ENCODE measurements around the gene PCDH9.

The PCDH9 gene

DNA sequence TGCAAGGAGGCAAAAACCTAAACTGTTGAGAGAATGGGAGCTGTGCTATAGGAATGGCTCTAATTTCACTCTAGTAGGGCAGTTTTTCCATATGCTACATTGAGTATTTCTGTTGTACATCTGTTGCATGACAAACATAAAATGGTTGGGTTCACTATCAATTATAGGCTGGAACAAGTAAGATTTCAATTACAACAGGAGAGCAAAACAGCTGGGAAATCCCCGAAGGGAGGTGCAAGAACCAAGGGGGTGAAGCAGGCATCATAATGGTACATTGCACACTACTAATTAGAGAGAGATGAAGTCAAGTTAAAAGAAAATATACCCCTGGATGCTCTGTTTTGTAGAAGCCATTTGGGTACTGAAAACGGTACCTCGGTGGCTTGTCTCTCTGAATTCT, 389.5 kb downstream of the PCDH9 start:
- DNase-seq (ENCODE audit: low read depth in 3 of 3): no peak

- no peak for DNase-seq (ENCODE audit: low read depth in 3 of 3)
Observed at GRCh38 chr13:66837246-66837645, 392.9 kb downstream of the PCDH9 start.

DNA sequence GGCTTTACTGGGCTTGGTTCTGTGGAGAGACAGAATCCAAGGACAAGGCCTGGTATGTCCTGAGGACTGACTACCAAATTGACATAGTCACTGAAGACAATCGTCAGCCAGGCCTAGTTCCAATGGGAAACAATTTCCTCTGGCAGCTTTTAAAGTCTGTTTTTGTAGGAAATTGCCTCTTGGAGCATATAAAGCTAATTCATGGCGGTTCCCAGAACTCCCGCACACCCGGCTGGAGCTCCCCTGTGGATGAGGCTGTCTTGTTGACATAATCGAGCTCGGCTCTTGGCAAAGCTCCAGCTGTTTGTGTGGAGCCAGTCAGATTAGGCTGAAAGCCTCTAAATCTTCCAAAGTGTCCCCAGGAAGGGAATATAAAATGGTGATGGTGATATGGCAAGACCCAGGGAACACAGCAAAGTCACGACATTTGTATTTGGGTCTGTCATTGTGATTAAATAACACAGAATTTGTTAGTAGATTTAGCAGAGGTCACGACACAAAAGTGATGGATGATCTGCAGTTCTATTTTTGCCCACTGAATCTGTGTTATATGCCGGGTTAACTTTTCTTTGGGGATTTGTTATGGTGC, 395.0 kb downstream of the PCDH9 start:
- DNase-seq (ENCODE audit: low read depth in 3 of 3): no peak

- DNase-seq (ENCODE audit: low read depth in 3 of 3): no peak
Observed at GRCh38 chr13:66830940-66831716, 399.0 kb downstream of the PCDH9 start.

DNA sequence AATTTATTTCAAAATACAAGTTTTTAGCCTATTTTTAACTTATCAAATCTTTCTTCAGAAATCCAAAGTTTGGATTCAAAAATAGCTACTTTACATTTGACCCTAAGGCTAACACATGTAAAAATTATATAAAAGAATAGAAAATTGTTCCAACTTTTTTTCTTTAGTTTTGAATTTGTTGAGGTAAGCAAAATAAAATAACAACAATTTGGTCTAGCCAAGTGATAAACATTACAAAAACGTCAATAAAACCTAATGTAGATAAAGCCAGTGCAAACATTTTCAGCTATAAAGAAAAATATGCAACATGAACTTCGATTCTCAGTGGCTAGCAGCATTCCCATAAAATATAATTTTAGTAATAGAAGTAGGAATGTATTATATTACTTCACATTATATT, 400.3 kb downstream of the PCDH9 start:
- DNase-seq (ENCODE audit: low read depth in 3 of 3): no peak

DNA sequence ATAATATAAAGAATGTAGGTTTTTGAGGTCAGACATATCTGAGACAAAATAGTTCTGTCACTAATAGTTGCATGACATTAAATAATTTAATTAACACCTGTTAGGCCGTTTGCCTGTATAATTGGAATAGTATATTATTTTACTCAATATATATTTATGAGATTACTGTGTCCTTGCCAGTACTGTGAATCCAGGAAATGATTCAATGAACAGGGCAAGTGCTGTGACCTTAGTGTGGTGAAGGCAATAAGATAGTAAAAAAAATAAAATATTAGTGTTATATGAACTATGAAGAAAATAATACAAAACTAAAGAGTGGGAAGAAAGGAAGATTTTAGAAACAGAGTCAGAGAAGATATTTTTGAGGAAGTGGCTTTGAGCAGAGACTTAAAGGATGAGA, 403.7 kb downstream of the PCDH9 start:
- no peak for DNase-seq (ENCODE audit: low read depth in 3 of 3)

DNA sequence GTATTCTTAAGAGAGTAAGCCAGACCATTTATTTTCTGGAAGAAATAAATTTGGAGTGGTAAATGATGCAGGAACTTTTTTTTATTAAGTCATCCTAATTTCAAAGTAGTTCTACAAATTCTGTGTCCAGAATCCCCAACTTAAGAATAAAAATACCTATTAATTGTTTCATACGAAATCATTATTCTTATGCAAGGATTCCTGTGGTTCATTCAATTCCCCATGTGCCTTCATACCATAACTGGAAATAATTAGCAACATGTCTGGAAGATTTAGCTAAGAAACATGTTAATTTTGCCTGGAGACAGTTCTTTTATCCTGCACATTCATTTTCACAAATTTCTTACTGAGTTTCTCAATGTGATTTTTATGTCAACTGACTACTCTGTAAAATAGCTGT, 408.6 kb downstream of the PCDH9 start:
- no peak for DNase-seq (ENCODE audit: low read depth in 3 of 3)

GRCh38 chr13:66811455-66811854, 418.7 kb downstream of the PCDH9 start:
- DNase-seq (ENCODE audit: low read depth in 3 of 3): no peak

DNA sequence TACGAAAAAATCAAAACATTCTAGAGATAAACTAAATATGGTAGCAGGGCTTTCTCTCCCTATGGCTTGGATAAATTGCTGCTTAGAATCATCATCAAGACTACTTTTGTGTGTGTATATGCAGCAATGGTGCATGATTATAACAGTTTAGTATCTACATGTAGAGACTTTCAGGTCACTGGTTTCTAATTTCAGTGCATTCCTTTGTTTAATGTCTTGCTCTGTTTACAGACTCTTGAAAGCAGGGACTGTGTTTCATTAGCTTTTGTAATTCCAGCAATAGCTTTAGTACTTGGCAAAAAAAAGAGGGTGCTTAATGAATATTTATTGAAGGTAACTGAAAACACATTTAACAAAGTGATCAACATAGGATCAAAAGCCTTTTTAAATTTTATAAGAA, 420.7 kb downstream of the PCDH9 start:
- no peak for DNase-seq (ENCODE audit: low read depth in 3 of 3)

- DNase-seq (ENCODE audit: low read depth in 3 of 3): no peak
Observed at GRCh38 chr13:66807251-66807650, 422.9 kb downstream of the PCDH9 start.

GRCh38 chr13:66805657-66806056, 424.5 kb downstream of the PCDH9 start:
- DNase-seq (ENCODE audit: low read depth in 3 of 3): no peak

DNA sequence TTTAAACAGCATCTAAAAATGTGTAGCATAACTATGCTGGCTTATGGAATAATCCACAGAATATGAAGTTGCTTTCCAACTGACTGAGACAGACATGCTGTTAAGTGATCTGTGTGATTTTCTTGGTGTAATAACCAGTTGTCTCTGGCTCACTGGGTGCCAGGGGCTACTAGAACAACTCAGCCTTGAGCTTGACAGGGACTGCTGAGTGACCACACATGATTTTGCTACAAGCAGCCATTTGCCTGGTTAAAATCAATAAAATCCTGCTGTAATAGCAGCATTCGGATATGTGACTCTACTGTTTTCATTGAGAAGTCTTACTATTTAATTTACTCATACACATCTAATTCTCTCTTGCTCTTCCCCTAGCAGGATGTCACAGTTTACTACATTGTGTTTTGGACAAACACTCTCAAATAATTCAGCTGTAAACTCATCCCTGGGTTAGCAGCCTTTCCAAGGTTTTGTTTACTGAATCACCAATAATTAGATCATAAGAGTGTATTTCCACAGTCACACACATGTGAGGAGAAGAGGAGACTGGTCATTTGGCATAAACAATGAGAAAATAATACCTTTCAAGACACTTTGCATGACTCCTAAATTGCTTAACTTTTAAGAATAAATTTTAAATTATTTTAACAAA, 426.2 kb downstream of the PCDH9 start:
- DNase-seq (ENCODE audit: low read depth in 3 of 3): no peak

DNA sequence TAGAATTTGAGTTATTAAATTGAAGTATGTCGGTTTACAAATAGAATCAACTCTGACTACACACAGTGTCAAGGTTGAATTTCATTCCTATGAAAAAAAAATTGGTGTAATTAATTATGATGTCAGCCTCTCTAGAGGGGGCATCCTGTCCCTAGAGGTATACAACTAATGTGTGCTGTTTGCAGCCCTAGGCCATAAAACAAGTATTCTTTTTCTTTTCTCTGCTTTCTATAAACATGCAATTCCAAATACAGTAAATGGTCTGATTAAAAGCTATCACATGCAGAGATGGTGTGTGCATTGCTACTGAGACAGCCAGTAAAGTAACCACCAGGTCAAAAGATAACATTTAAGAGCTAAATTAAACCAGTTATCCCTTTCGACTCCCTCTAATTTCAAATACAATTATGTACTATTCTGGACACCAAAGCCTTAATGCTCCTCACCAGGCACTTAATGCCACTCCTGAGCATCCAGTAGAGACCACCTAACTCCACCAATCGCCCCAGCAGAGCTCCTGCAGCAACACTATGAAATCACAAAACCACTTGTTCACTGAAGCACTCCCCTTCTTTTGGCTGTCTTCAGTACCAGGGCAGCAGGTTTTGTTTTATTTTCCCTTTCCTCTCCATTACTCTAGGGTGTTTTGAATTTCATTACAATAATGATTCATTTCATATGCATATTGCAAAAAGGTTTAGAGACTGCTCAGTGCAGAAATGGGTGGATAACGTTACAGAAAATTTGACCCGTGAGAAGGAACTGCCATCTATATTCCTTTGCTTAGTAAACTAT, 426.9 kb downstream of the PCDH9 start:
- no peak for DNase-seq (ENCODE audit: low read depth in 3 of 3)

- DNase-seq (ENCODE audit: low read depth in 3 of 3): no peak
Observed at GRCh38 chr13:66795636-66796035, 434.5 kb downstream of the PCDH9 start.

DNA sequence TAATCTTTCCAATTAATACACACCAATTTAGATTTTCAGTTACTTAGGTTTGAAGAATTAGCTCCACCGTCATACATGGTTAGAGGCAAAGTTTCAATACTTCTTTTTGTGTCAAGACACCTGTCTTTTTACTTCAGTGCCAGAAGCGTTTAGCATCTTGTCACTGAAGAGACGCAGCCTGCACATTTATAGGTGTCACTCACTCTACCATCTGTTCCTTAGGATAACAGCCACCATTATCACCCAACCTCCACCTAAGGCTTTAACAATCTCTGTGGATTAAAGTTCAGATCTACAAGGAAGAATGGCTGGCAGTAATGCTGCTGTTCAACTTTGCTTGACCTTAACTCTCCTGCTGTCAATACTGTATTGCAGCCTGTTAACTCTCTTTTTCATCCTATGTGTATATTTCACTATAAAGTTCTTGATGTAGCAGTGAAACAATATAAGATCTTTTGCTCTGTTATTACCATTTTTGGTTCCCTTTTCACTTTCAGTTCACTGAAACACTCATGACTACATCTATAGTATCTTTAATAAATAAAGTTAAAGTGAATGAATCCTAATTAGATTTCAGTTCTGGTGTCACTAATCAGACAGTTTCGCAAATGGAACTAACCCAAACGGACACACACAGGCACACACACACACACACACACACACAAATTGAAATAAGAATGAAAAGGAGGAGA, 435.6 kb downstream of the PCDH9 start:
- no peak for DNase-seq (ENCODE audit: low read depth in 3 of 3)

DNA sequence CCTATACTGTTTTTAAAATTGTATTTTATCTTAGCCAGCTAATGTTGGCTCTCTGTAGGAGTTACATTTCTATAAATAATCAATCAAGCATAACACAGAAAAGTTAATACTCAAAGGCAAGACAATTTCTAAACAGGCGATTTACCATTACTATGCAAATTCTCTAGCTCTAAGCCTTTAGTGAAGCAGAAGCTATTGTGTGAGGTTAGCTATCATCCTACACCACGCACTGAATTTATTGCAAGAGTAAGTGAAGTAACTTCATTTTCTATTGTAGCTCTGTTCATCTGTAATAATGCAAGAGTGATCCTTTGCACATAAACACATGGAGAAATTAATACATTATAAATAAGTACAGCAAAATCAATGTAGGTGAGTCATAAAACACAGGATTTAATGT, 439.3 kb downstream of the PCDH9 start:
- DNase-seq (ENCODE audit: low read depth in 3 of 3): no peak

DNA sequence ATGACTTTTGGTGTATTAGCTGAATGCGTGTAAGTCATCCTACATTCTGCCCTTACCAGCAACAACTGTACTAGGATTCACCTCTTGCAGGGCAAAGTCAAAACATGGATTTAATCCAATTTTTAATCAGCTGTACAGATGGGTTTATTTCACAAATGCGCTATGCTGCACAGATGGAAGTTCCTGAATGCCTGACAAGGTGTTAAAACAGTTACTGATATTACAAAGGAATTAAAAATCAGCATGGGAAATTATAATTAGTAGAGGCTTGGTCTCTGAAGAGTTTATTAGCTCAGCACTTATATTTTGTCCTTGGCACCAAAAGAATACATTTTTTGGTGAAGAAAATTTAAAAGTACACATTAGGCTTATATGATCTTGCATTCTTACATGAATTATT, 448.9 kb downstream of the PCDH9 start:
- DNase-seq (ENCODE audit: low read depth in 3 of 3): no peak

DNA sequence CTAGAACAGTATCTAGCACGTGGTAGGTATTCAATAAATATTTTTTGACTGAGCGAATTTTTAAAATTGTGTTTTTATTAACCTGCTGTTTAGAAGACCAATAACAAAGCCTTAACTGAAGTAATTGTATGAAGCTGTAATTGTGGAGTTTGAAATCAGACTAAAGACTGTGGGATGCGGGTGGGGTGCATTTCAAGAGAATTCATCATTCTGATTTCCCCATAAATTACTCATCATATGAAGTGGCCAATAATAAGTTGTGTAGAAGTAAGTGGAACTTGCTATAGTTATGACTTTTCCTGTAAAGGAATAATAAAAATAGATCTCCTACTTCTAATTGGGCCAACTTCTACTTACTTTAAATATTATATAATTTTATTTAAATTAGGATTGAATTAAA, 449.3 kb downstream of the PCDH9 start:
- DNase-seq (ENCODE audit: low read depth in 3 of 3): no peak

- DNase-seq (ENCODE audit: low read depth in 3 of 3): no peak
Observed at GRCh38 chr13:66778461-66778860, 451.7 kb downstream of the PCDH9 start.

DNA sequence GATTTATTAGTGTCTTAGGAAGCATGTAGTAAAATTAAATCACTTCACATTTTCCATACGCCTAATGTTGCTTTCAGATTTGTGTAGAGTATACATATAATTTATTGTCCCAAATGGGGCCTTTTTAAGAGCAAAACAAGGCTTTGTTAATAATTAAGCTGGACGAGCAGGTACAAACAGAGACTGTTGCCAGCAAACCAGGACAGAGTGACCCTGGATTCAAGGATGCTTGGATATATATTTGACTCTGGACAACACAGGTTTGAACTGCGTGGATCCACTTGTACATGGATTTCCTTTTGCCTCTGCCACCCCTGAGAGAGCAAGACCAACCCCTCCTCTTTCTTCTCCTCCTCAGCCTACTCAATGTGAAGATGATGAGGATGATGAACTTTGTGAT, 454.9 kb downstream of the PCDH9 start:
- DNase-seq (ENCODE audit: low read depth in 3 of 3): no peak

DNA sequence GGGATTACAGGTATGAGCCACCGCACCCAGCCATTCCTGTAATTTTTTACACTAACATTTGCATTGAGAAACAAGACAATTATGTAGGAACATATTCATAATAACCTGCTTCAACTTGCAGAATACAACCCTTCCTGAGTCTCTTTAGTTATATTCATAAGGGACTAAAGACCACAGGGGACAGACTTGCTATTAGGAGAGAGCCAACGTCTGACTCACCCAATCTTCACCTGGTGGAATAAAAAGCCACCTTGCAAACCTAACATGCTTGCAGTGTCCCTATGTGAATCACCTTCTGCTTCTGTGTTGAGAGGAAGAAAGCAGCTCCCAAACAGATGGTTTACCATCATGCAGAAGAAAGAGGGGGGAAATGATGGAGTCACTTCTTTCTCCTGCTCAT, 456.1 kb downstream of the PCDH9 start:
- DNase-seq (ENCODE audit: low read depth in 3 of 3): no peak

DNA sequence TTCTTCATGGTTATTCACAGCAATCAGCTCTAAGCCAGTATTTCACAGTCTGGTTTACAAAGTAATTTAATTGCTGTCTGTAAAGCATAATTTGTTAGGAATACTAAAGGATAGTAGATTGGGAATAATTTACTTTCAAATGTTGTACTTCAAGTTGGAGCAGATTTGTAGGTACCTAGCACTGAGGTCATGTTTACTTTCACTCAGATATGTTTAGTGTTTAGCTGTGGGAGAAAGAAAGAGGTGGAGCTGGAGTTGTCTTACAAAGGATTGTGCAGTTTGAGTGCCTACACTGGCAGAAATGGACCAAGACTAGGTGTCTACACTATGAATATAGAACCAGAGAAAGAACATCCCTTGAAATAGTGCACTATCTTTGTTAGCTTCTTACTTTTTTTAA, 464.6 kb downstream of the PCDH9 start:
- no peak for DNase-seq (ENCODE audit: low read depth in 3 of 3)

Measured in stimulated activated CD4-positive, alpha-beta T cell treated with anti-CD3 and anti-CD28 coated beads, TNF-alpha, amount 100 ng/mL, for 48 hours (primary cell).